Cerebellar nuclear complex (tissue), 1 donor: ENCODE results near the gene WASL.
A peak's percentile ranks its signal among the peaks of the same experiment; 100 is the strongest.
"Not testable (repeated sequence)": the region's sequence is repeated elsewhere in the genome, so short reads cannot be mapped to it uniquely, and the experiment has no call there.

ENCODE experiments used
- DNase-seq, 2 experiments: peaks; one replicate each; lab custom pipeline; 2025; lab: John Stamatoyannopoulos, UW

Gene WASL

GRCh38 chr7:123769371-123769770 is 20.6 kb upstream of the WASL start:
- no peak for DNase-seq

- no peak for DNase-seq
Measured at GRCh38 chr7:123768493-123768892, 19.7 kb upstream of the WASL start.

- no peak for DNase-seq
Measured at GRCh38 chr7:123763191-123763661, 14.4 kb upstream of the WASL start.

GRCh38 chr7:123761729-123762128 is 12.9 kb upstream of the WASL start:
- DNase-seq: no peak

- no peak for DNase-seq
Measured at GRCh38 chr7:123757095-123757494, 8.3 kb upstream of the WASL start.

- DNase-seq: no peak
Measured at GRCh38 chr7:123755338-123755737, 6.5 kb upstream of the WASL start.

GRCh38 chr7:123754271-123754871 is 5.6 kb upstream of the WASL start:
- no peak for DNase-seq

- DNase-seq: no peak
Measured at GRCh38 chr7:123752534-123752933, 3.7 kb upstream of the WASL start.

GRCh38 chr7:123751821-123752220 is 3.0 kb upstream of the WASL start:
- no peak for DNase-seq

- DNase-seq: no peak
Measured at GRCh38 chr7:123750389-123751230, 1.8 kb upstream of the WASL start.

- no peak for DNase-seq
Measured at GRCh38 chr7:123749537-123749857, 694 bp upstream of the WASL start.

- no peak for DNase-seq
Measured at GRCh38 chr7:123748171-123748733, 551 bp downstream of the WASL start.

- peak in 1 of 2 experiments; percentile 8 for DNase-seq
Measured at GRCh38 chr7:123747620-123748141, 1.1 kb downstream of the WASL start.

GRCh38 chr7:123746931-123747488 is 1.8 kb downstream of the WASL start:
- no peak for DNase-seq

- DNase-seq: no peak
Measured at GRCh38 chr7:123746055-123746454, 2.7 kb downstream of the WASL start.

GRCh38 chr7:123745437-123745836 is 3.4 kb downstream of the WASL start:
- no peak for DNase-seq

GRCh38 chr7:123744416-123744815 is 4.4 kb downstream of the WASL start:
- no peak for DNase-seq

- no peak for DNase-seq
Measured at GRCh38 chr7:123741940-123742339, 6.9 kb downstream of the WASL start.

GRCh38 chr7:123738808-123739207 is 10.0 kb downstream of the WASL start:
- no peak for DNase-seq

- no peak for DNase-seq
Measured at GRCh38 chr7:123738356-123738755, 10.4 kb downstream of the WASL start.

GRCh38 chr7:123737168-123737674 is 11.6 kb downstream of the WASL start:
- not testable (repeated sequence) for DNase-seq

GRCh38 chr7:123735539-123735938 is 13.3 kb downstream of the WASL start:
- no peak for DNase-seq
